ENCODE results near the gene MIA2.

DNA sequence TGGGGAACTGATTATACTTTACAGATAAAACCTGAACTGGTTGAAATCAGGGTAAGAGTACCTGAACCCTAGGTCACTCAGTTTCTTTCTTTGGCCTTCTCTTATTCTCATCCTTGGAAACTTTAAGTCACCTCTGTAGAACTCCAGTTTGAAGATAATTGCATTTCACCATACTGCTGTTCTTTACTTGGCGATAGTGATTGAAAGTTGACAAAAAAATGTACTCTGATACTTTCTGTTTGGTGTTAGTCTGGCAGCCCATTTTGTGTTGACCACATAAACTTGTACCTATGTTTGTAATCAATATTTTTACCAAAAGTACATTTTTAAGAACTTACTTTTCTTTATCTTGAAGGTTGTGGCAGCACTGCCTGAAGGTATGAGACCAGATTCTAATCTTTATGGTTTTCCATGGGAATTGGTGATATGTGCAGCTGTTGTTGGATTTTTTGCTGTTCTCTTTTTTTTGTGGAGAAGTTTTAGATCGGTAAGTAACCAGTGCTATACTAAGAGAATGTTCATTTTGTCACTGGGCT, 42.9 kb downstream of the MIA2 start:
- TF ChIP-seq, protein P1, sequence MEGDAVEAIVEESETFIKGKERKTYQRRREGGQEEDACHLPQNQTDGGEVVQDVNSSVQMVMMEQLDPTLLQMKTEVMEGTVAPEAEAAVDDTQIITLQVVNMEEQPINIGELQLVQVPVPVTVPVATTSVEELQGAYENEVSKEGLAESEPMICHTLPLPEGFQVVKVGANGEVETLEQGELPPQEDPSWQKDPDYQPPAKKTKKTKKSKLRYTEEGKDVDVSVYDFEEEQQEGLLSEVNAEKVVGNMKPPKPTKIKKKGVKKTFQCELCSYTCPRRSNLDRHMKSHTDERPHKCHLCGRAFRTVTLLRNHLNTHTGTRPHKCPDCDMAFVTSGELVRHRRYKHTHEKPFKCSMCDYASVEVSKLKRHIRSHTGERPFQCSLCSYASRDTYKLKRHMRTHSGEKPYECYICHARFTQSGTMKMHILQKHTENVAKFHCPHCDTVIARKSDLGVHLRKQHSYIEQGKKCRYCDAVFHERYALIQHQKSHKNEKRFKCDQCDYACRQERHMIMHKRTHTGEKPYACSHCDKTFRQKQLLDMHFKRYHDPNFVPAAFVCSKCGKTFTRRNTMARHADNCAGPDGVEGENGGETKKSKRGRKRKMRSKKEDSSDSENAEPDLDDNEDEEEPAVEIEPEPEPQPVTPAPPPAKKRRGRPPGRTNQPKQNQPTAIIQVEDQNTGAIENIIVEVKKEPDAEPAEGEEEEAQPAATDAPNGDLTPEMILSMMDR (IDR thresholded peaks at IDR 0.05), result no peak
- no peak for TF ChIP-seq POLR2A (IDR thresholded peaks at IDR 0.05)

All from body of pancreas (tissue), 4 donors.